Lower leg skin (tissue), 3 donors: ENCODE measurements around the gene ADSS1.

Source experiments
- CTCF ChIP-seq, 3 donors: fragments of 450-650 bp; IDR thresholded peaks; one replicate each; pipeline ENCODE4 v1.5.1; 2016; ENCODE audit warnings: antibody characterized with exemption in 3 of 3, mild to moderate bottlenecking in 3 of 3, moderate library complexity in 2 of 3
- POLR2A ChIP-seq, 2 donors: fragments of 450-650 bp; IDR thresholded peaks; one replicate each; pipeline ENCODE4 v1.6.1; 2016 to 2017; ENCODE audit warnings: antibody characterized with exemption in 2 of 2, mild to moderate bottlenecking in 1 of 2, moderate library complexity in 1 of 2

DNA sequence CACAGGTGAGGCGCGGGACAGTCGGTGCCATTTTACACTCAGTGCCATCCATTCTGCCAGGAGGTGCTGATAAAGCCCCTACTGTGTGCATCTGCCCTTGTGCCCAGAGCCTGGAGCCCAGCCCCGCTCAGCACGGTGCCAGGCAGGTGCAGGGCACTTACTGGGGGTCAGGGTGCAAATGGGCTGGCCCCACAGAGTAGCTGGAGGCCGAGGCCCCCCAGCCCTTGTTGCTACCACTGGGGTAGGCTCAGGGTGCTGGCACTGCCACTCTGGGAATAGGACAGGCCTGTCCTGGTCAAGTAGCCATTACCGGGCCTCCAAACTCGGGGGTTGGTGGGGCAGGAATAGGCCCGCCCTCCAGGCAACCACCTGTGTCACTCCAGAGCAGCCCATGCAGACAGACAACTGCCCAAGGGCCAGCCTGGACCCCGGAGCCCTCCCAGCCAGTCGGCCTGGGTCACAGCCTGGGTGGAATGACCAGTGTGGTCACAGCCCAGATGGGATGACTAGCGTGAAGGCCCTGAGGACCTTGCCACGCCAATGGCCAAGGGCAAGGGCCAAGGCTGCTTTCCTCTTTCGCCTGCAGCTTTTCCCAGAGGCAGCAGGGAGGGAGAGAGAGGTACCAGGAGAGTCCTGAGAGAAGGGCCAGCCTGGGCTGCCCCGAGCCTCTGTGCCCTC, 31.6 kb upstream of the ADSS1 start:
- TF ChIP-seq CTCF (IDR thresholded peaks at IDR 0.05) (no peak), POLR2A (IDR thresholded peaks at IDR 0.05) (no peak)
